Choroid plexus epithelial cell (primary cell): ENCODE results near the gene BTBD10.

Experiments used
- DNase-seq: peaks from one replicate; pipeline ENCODE4 v3.0.0-alpha.2; 2010; ENCODE audit warnings: low read depth
- H3K4me3 ChIP-seq: 2 replicates; pipeline ENCODE4 v1.5.1; 2011; ENCODE audit warnings: low read depth, mild to moderate bottlenecking, control low read depth, low read length, moderate library complexity
- TF ChIP-seq, protein P1 (sequence below): conservative IDR thresholded peaks from 2 replicates; pipeline ENCODE4 v1.5.1; 2011; ENCODE audit warnings: low read depth, mild to moderate bottlenecking, control low read depth, inconsistent platforms, low read length, moderate library complexity

The BTBD10 gene

DNA sequence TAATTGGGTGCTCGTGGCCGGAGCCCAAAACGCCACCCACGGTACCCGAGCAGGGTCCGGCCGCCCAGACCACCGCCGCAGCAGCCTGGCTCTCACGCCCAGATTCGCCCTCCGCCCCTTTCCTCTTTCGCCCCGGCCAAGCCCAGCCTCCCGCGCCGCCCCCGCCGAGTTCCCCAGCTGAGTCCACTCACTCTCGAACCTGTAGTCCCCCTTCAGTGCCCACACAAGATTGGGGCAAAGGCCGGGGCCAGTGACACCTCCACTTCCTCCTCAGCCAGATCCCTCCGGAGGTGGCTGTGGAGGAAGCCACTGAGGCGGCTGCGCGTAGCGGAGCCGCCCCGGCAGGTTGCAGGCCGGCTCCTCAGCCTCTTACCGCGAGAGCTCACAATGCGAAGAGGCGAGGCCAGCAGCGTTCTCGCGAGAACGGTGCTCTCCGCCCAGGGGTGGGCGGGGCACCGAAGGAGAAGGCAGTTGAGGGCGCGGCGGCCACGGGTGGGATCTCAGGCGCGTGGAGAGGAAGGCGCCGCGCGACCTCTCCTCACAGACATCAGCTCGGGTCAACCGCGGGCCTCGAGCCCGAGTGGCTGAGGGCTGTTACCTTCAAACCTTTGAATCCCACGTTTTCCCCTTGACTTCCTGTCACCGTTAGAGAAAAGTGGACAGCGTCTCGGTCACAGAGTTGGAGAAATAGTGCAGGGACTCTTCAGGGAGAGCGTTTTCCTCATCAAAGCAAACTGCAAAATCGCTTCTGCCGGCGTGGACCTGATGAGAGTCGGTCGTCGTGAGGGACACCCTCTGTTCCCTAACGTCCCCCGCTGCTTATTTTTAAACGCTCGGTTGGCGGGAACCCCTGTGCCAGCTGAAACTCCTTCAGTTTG, at the start of gene BTBD10:
BTBD10 (minus strand) TSS at position 322 of the 878 bp plus-strand sequence. CDS start 18,098 bp downstream, outside the sequence.
- peak within 1 kb of the TSS; percentile 90 for H3K4me3 ChIP-seq
- peak; percentile 96 for DNase-seq
- TF ChIP-seq, protein P1, sequence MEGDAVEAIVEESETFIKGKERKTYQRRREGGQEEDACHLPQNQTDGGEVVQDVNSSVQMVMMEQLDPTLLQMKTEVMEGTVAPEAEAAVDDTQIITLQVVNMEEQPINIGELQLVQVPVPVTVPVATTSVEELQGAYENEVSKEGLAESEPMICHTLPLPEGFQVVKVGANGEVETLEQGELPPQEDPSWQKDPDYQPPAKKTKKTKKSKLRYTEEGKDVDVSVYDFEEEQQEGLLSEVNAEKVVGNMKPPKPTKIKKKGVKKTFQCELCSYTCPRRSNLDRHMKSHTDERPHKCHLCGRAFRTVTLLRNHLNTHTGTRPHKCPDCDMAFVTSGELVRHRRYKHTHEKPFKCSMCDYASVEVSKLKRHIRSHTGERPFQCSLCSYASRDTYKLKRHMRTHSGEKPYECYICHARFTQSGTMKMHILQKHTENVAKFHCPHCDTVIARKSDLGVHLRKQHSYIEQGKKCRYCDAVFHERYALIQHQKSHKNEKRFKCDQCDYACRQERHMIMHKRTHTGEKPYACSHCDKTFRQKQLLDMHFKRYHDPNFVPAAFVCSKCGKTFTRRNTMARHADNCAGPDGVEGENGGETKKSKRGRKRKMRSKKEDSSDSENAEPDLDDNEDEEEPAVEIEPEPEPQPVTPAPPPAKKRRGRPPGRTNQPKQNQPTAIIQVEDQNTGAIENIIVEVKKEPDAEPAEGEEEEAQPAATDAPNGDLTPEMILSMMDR, result no peak

DNA sequence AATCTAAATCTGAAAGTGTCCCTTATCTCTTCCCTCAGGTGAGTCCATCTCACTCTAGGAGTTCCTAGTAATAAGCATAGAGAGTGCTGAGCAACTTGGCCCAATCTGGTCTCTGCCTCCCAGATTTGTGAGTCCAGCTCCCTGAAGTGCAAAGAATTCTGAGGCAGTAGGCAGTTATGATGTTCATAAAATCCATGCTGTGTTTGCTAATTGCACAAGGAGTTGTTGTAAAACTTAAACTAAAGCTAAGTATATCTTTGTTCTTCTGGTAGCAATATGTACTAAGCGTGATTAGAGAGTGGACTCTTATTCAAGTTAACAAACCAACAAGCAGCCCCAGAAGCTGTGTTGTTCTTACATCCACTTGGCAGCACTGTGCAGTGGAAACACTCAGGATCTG, 40.4 kb upstream of the BTBD10 start:
- H3K4me3 ChIP-seq, result no peak overlapping the region
- no peak for DNase-seq
- TF ChIP-seq, protein P1, result no peak

DNA sequence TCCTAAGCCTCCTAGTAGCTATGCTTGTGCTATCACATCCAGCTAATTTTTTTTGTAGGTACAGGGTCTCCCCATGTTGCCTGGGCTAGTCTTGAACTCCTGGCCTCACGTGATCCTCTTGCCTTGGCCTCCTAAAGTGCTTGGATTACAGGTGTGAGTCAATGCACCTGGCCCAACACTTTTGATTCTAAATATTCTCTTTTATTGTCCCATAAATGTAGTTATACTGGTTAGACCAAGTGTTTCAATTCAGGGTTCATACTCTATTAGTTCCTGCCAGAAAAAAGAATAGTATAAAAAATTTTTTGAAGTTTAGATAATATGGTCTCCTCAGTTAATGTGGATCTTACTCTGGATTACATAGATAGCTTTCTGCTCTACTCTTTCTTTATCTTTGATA, 39.5 kb upstream of the BTBD10 start:
- no peak overlapping the region for H3K4me3 ChIP-seq
- TF ChIP-seq, protein P1, result no peak
- no peak for DNase-seq

DNA sequence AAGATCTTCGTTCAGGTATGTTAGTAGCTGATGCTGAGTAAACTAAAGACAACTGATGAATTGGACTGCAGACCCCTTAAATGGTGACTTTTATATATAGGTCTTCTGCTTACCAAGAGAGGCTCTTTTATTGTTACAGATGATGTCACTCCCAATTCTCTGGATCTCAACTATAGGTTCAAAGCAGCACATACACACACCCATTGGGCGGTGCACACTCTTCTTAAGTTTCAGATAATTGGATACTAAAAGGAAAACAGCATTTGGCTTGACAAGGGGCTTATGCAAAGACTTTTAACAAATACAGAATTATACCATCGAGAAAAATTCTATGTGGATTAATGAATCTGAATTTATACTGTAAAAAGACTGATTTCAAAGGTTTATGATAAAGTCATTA, 32.9 kb upstream of the BTBD10 start, which contains the start of gene PTH:
PTH (minus strand) TSS at position 69 of the 400 bp plus-strand sequence. CDS start 3,142 bp downstream, outside the sequence.
- DNase-seq, result no peak
- TF ChIP-seq, protein P1, result no peak
- H3K4me3 ChIP-seq, result no peak within 1 kb of the TSS

DNA sequence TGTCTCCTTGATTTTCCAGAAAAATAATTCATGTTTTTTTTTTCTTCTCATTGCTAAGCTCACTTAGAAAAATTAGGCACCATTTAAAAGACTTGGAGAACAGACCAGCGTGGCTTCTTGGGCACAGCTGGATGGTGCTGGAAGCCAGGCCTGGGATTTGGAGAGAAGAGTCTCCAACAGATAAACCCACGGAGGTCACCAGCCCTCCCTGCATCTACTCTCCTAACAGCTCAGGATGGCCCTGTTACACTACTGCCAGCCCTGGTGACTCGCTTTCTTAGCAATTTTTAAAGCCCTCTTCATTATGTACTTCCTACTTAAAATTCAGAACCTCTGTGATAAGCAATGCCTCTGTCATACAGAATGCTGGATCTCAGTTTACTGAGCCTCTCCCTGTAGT, 31.0 kb upstream of the BTBD10 start:
- no peak overlapping the region for H3K4me3 ChIP-seq
- no peak for DNase-seq
- TF ChIP-seq, protein P1, result no peak

DNA sequence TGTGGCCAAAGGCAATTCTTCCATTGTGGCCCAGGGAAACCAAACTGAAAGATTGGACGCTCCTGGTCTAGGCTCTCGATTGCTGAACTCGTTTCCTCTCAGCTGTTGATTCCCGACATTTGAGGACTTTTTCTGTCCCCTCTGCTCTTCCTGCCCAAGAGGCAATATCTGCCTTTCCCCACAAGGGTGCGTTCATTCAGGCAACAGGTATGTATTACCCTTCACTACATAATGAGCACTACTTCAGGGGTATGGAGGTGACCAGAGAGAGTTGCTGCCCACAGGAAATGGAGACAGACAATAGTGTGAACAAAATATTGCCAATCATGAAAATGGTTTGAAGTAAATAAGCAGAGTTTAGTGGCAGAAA, 24.6 kb upstream of the BTBD10 start:
- H3K4me3 ChIP-seq, result no peak overlapping the region

More for the DNA sequence above, 24.6 kb upstream of the BTBD10 start:
- TF ChIP-seq, protein P1, result peak; percentile 50
- peak; percentile 40 for DNase-seq
